Activated naive CD8-positive, alpha-beta T cell (primary cell): ENCODE measurements around the gene NAB2.

Experiments used
- H3K27ac Mint-ChIP-seq: one replicate; pipeline ENCODE4 v1.8.0; 2021; ENCODE audit warnings: mixed read lengths
- H3K27me3 Mint-ChIP-seq: one replicate; pipeline ENCODE4 v1.8.0; 2021; ENCODE audit warnings: mixed read lengths
- H3K36me3 Mint-ChIP-seq: one replicate; pipeline ENCODE4 v1.8.0; 2021; ENCODE audit warnings: mixed read lengths
- H3K4me1 Mint-ChIP-seq: one replicate; pipeline ENCODE4 v1.8.0; 2021; ENCODE audit warnings: low read depth, mixed read lengths
- H3K4me3 Mint-ChIP-seq: one replicate; pipeline ENCODE4 v1.8.0; 2021; ENCODE audit warnings: mild to moderate bottlenecking, mixed read lengths
- H3K9me3 Mint-ChIP-seq: one replicate; pipeline ENCODE4 v1.8.0; 2021; ENCODE audit warnings: low read depth, mixed read lengths

NAB2 gene

GRCh38 chr12:57096748-57097553 is 8.0 kb downstream of the NAB2 start:
- no peak overlapping the region for H3K4me3 Mint-ChIP-seq
- peak overlapping the region; percentile 74 for H3K27ac Mint-ChIP-seq
- H3K36me3 Mint-ChIP-seq, result peaks cover 3% of the 10 kb centered on the region
- H3K27me3 Mint-ChIP-seq, result no peaks in the 10 kb centered on the region
- peaks cover 56% of the 10 kb centered on the region for H3K4me1 Mint-ChIP-seq
- no peaks in the 10 kb centered on the region for H3K9me3 Mint-ChIP-seq

GRCh38 chr12:57097554-57097835 is 8.6 kb downstream of the NAB2 start:
- H3K27me3 Mint-ChIP-seq, result no peaks in the 10 kb centered on the region
- peaks cover 3% of the 10 kb centered on the region for H3K36me3 Mint-ChIP-seq
- H3K9me3 Mint-ChIP-seq, result no peaks in the 10 kb centered on the region
- no peak overlapping the region for H3K4me3 Mint-ChIP-seq
- peaks cover 57% of the 10 kb centered on the region for H3K4me1 Mint-ChIP-seq
- peak overlapping the region; percentile 74 for H3K27ac Mint-ChIP-seq

- no peaks in the 10 kb centered on the region for H3K9me3 Mint-ChIP-seq
- no peaks in the 10 kb centered on the region for H3K27me3 Mint-ChIP-seq
- peaks cover 3% of the 10 kb centered on the region for H3K36me3 Mint-ChIP-seq
- H3K4me3 Mint-ChIP-seq, result no peak overlapping the region
- H3K4me1 Mint-ChIP-seq, result peaks cover 55% of the 10 kb centered on the region
- H3K27ac Mint-ChIP-seq, result peak overlapping the region; percentile 86
Measured at GRCh38 chr12:57098546-57098945, 9.6 kb downstream of the NAB2 start.

- H3K27me3 Mint-ChIP-seq, result no peaks in the 10 kb centered on the region
- H3K27ac Mint-ChIP-seq, result peak overlapping the region; percentile 86
- no peak overlapping the region for H3K4me3 Mint-ChIP-seq
- H3K4me1 Mint-ChIP-seq, result peaks cover 58% of the 10 kb centered on the region
- peaks cover 3% of the 10 kb centered on the region for H3K36me3 Mint-ChIP-seq
- H3K9me3 Mint-ChIP-seq, result no peaks in the 10 kb centered on the region
Measured at GRCh38 chr12:57099047-57099714, 10.3 kb downstream of the NAB2 start.

- Mint-ChIP-seq H3K4me3 (no peak overlapping the region), H3K9me3 (no peaks in the 10 kb centered on the region), H3K27ac (peak overlapping the region; percentile 86), H3K36me3 (peaks cover 3% of the 10 kb centered on the region), H3K4me1 (peaks cover 58% of the 10 kb centered on the region), H3K27me3 (no peaks in the 10 kb centered on the region)
Measured at GRCh38 chr12:57099766-57100165, 10.9 kb downstream of the NAB2 start.

- peaks cover 62% of the 10 kb centered on the region for H3K4me1 Mint-ChIP-seq
- H3K27ac Mint-ChIP-seq, result peak overlapping the region; percentile 81
- H3K27me3 Mint-ChIP-seq, result no peaks in the 10 kb centered on the region
- H3K36me3 Mint-ChIP-seq, result peaks cover under 1% of the 10 kb centered on the region
- H3K4me3 Mint-ChIP-seq, result no peak overlapping the region
- H3K9me3 Mint-ChIP-seq, result no peaks in the 10 kb centered on the region
Measured at GRCh38 chr12:57101892-57102695, 13.2 kb downstream of the NAB2 start.

- H3K4me1 Mint-ChIP-seq, result peaks cover 75% of the 10 kb centered on the region
- H3K36me3 Mint-ChIP-seq, result peaks cover 2% of the 10 kb centered on the region
- peak overlapping the region; percentile 54 for H3K27ac Mint-ChIP-seq
Measured at GRCh38 chr12:57103856-57104255, 14.9 kb downstream of the NAB2 start.

GRCh38 chr12:57104292-57104910 is 15.5 kb downstream of the NAB2 start:
- Mint-ChIP-seq H3K4me3 (no peak overlapping the region), H3K36me3 (peaks cover 2% of the 10 kb centered on the region), H3K9me3 (no peaks in the 10 kb centered on the region)

More at GRCh38 chr12:57103856-57104255, 14.9 kb downstream of the NAB2 start:
- no peaks in the 10 kb centered on the region for H3K27me3 Mint-ChIP-seq
- peak overlapping the region; percentile 17 for H3K4me3 Mint-ChIP-seq
- no peaks in the 10 kb centered on the region for H3K9me3 Mint-ChIP-seq

GRCh38 chr12:57105011-57105753 is 16.3 kb downstream of the NAB2 start:
- H3K4me1 Mint-ChIP-seq, result peaks cover 77% of the 10 kb centered on the region
- H3K27ac Mint-ChIP-seq, result peak overlapping the region; percentile 75
- H3K9me3 Mint-ChIP-seq, result no peaks in the 10 kb centered on the region
- peaks cover 2% of the 10 kb centered on the region for H3K36me3 Mint-ChIP-seq
- H3K4me3 Mint-ChIP-seq, result no peak overlapping the region
- H3K27me3 Mint-ChIP-seq, result no peaks in the 10 kb centered on the region

More at GRCh38 chr12:57104292-57104910, 15.5 kb downstream of the NAB2 start:
- no peaks in the 10 kb centered on the region for H3K27me3 Mint-ChIP-seq
- peaks cover 75% of the 10 kb centered on the region for H3K4me1 Mint-ChIP-seq
- H3K27ac Mint-ChIP-seq, result peak overlapping the region; percentile 75

GRCh38 chr12:57106021-57106708 is 17.3 kb downstream of the NAB2 start:
- peaks cover 2% of the 10 kb centered on the region for H3K36me3 Mint-ChIP-seq
- H3K4me1 Mint-ChIP-seq, result peaks cover 71% of the 10 kb centered on the region
- no peaks in the 10 kb centered on the region for H3K9me3 Mint-ChIP-seq
- peak overlapping the region; percentile 64 for H3K27ac Mint-ChIP-seq
- H3K4me3 Mint-ChIP-seq, result peak overlapping the region; percentile 22
- H3K27me3 Mint-ChIP-seq, result no peaks in the 10 kb centered on the region

GRCh38 chr12:57107456-57108155 is 18.7 kb downstream of the NAB2 start:
- no peaks in the 10 kb centered on the region for H3K27me3 Mint-ChIP-seq
- peaks cover 2% of the 10 kb centered on the region for H3K36me3 Mint-ChIP-seq
- peak overlapping the region; percentile 52 for H3K27ac Mint-ChIP-seq
- no peaks in the 10 kb centered on the region for H3K9me3 Mint-ChIP-seq
- H3K4me1 Mint-ChIP-seq, result peaks cover 67% of the 10 kb centered on the region
- peak overlapping the region; percentile 100 for H3K4me3 Mint-ChIP-seq

GRCh38 chr12:57109207-57110103 is 20.5 kb downstream of the NAB2 start:
- no peaks in the 10 kb centered on the region for H3K9me3 Mint-ChIP-seq
- peak overlapping the region; percentile 100 for H3K4me3 Mint-ChIP-seq
- peak overlapping the region; percentile 97 for H3K27ac Mint-ChIP-seq
- H3K36me3 Mint-ChIP-seq, result peaks cover 2% of the 10 kb centered on the region
- peaks cover 58% of the 10 kb centered on the region for H3K4me1 Mint-ChIP-seq
- no peaks in the 10 kb centered on the region for H3K27me3 Mint-ChIP-seq
